ENCODE measurements around the gene SLC9A7.

SLC9A7 gene

GRCh38 chrX:46569621-46570020 is 189.3 kb downstream of the SLC9A7 start:
- no peak for DNase-seq

GRCh38 chrX:46567388-46567787 is 191.5 kb downstream of the SLC9A7 start:
- no peak for DNase-seq

- DNase-seq, result no peak
Observed at GRCh38 chrX:46561824-46562657, 196.9 kb downstream of the SLC9A7 start.

GRCh38 chrX:46559062-46559461 is 199.9 kb downstream of the SLC9A7 start:
- no peak for DNase-seq

- peak; percentile 21 for DNase-seq
Observed at GRCh38 chrX:46554942-46555341, 204.0 kb downstream of the SLC9A7 start.

- no peak for DNase-seq
Observed at GRCh38 chrX:46553935-46554334, 205.0 kb downstream of the SLC9A7 start.

GRCh38 chrX:46551494-46552128 is 207.3 kb downstream of the SLC9A7 start:
- peak; percentile 53 for DNase-seq

- DNase-seq, result no peak
Observed at GRCh38 chrX:46549914-46550313, 209.0 kb downstream of the SLC9A7 start.

Measured in EL (cell line).